SK-N-SH (cell line): ENCODE data around the gene CFAP57.

ENCODE experiments used
- TF ChIP-seq, protein P1 (sequence below): IDR thresholded peaks from 2 replicates; pipeline ENCODE4; 2012
- TF ChIP-seq, protein P2 (sequence below): fragments of 200-600 bp; sonication (generic); IDR thresholded peaks from 2 replicates; pipeline ENCODE4 v1.6.1; 2017; ENCODE audit warnings: antibody characterized with exemption, mild to moderate bottlenecking, moderate library complexity

DNA sequence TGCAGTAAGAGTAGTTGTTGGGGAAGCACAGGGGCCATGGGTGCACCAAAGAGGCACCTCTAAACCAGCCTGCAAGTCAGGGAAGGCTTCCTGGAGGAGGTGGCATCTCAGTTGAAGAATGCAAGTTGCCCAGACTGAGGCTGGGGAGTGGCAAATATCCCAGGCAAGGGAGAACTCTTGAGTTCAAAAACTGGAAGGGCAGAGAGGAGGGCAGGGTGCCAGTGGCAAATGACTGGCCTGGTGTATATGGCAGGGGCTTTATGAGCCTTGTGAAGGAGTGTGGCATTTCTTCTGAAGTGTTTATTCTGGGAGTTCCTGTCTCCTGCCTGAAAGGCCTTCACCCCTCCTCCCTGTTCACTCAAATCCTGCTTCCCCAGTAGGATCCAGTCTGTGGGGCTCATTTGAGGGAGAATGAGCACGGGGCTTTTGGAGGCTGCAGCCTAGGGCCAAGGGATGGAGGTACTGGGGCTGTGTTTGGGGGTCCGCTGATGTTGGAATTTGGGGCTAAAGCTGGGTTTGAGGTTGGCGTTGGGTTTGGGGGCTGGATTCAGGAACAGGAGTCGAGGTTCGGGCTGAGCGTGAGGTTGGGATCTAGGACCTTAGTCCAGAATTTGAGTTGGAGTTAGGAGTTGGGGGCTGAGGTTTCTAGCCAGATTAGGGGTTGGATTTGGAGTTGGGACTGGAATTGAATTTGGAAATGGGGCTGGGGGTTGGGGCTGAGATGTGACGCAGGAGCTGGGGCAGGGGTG is 97.7 kb downstream of the CFAP57 start, which contains the start of gene TMEM125:
- TF ChIP-seq, protein P1, sequence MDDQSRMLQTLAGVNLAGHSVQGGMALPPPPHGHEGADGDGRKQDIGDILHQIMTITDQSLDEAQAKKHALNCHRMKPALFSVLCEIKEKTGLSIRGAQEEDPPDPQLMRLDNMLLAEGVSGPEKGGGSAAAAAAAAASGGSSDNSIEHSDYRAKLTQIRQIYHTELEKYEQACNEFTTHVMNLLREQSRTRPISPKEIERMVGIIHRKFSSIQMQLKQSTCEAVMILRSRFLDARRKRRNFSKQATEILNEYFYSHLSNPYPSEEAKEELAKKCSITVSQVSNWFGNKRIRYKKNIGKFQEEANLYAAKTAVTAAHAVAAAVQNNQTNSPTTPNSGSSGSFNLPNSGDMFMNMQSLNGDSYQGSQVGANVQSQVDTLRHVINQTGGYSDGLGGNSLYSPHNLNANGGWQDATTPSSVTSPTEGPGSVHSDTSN = no peak
- TF ChIP-seq, protein P2, sequence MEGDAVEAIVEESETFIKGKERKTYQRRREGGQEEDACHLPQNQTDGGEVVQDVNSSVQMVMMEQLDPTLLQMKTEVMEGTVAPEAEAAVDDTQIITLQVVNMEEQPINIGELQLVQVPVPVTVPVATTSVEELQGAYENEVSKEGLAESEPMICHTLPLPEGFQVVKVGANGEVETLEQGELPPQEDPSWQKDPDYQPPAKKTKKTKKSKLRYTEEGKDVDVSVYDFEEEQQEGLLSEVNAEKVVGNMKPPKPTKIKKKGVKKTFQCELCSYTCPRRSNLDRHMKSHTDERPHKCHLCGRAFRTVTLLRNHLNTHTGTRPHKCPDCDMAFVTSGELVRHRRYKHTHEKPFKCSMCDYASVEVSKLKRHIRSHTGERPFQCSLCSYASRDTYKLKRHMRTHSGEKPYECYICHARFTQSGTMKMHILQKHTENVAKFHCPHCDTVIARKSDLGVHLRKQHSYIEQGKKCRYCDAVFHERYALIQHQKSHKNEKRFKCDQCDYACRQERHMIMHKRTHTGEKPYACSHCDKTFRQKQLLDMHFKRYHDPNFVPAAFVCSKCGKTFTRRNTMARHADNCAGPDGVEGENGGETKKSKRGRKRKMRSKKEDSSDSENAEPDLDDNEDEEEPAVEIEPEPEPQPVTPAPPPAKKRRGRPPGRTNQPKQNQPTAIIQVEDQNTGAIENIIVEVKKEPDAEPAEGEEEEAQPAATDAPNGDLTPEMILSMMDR = no peak
